ENCODE measurements around the gene ARFGAP3.

Gene ARFGAP3

GRCh38 chr22:42856865-42857704 lies at the start of gene ARFGAP3:
TSS of gene ARFGAP3 (minus strand) at chr22:42857273. CDS start at chr22:42857182, 91 bp downstream.
- peak within 1 kb of the TSS; percentile 94 for H3K4me3 ChIP-seq (ENCODE audit: low read depth, low read length)
- no peak for TF ChIP-seq CTCF (IDR thresholded peaks at IDR 0.05; ENCODE audit: low read depth, low read length)

GRCh38 chr22:42905702-42906183 lies 48.7 kb upstream of the ARFGAP3 start:
- H3K4me3 ChIP-seq (ENCODE audit: low read depth, low read length): no peak overlapping the region
- no peak for TF ChIP-seq CTCF (IDR thresholded peaks at IDR 0.05; ENCODE audit: low read depth, low read length)

GRCh38 chr22:42905217-42905616 lies 48.1 kb upstream of the ARFGAP3 start:
- no peak overlapping the region for H3K4me3 ChIP-seq (ENCODE audit: low read depth, low read length)
- TF ChIP-seq CTCF (IDR thresholded peaks at IDR 0.05; ENCODE audit: low read depth, low read length): no peak

- H3K4me3 ChIP-seq (ENCODE audit: low read depth, low read length): no peak overlapping the region
- TF ChIP-seq CTCF (IDR thresholded peaks at IDR 0.05; ENCODE audit: low read depth, low read length): no peak
Observed at GRCh38 chr22:42904050-42904449, 47.0 kb upstream of the ARFGAP3 start.

GRCh38 chr22:42902875-42903510 lies 45.9 kb upstream of the ARFGAP3 start:
- TF ChIP-seq CTCF (IDR thresholded peaks at IDR 0.05; ENCODE audit: low read depth, low read length): peak; percentile 21; the same call in 1 of the 2 replicates
- no peak overlapping the region for H3K4me3 ChIP-seq (ENCODE audit: low read depth, low read length)

GRCh38 chr22:42901790-42902508 lies 44.9 kb upstream of the ARFGAP3 start:
- no peak overlapping the region for H3K4me3 ChIP-seq (ENCODE audit: low read depth, low read length)
- no peak for TF ChIP-seq CTCF (IDR thresholded peaks at IDR 0.05; ENCODE audit: low read depth, low read length)

All from WI38 (cell line).